ENCODE data around the gene S1PR5. TPM values are rescaled to one million over a fixed set of nuclear protein-coding genes. Genes with fewer than 3 reads are reported as not detected.

The S1PR5 gene
- total and polyA plus RNA-seq, 2 of the 8 experiments (the other 6 are each of a cell fraction or from before 2014, with no cell fraction given), result 2.4 to 8.6 TPM

- TF ChIP-seq EP300 (IDR thresholded peaks at IDR 0.05; ENCODE audit: borderline replicate concordance in 1 of 2, low read depth in 2 of 2, low read length in 2 of 2) (peak in 1 of 2 experiments; percentile 1; a peak in 1 of 3 replicates), RBBP5 (IDR thresholded peaks at IDR 0.05; ENCODE audit: borderline replicate concordance, low read depth, low read length) (peak; percentile 66; the same call in 1 of the 2 replicates), ZNF274 (IDR thresholded peaks at IDR 0.05; ENCODE audit: borderline replicate concordance, extremely low read depth, low read length) (no peak), ATF2 (IDR thresholded peaks at IDR 0.05; ENCODE audit: low read length) (no peak), SIRT6 (IDR thresholded peaks at IDR 0.05; ENCODE audit: low read length) (no peak), SP1 (IDR thresholded peaks at IDR 0.05; ENCODE audit: low read depth, low read length) (peak; percentile 66; the same call in 1 of the 2 replicates), CHD2 (IDR thresholded peaks at IDR 0.05; ENCODE audit: low read length) (no peak), CTCF (IDR thresholded peaks at IDR 0.05; ENCODE audit: control extremely low read depth in 1 of 3, insufficient read depth in 1 of 3, low read depth in 1 of 3, low read length in 3 of 3) (peak; percentile 33 to 53 (median 52)), CBX5 (IDR thresholded peaks at IDR 0.05; ENCODE audit: low read depth, low read length) (no peak), CBX8 (IDR thresholded peaks at IDR 0.05; ENCODE audit: borderline replicate concordance, low read depth, low read length) (no peak), POLR2AphosphoS5 (IDR thresholded peaks at IDR 0.05; ENCODE audit: low read depth, low read length) (peak; percentile 69), SAP30 (IDR thresholded peaks at IDR 0.05; ENCODE audit: insufficient read depth, insufficient replicate concordance, low read length) (no peak), CTBP2 (IDR thresholded peaks at IDR 0.05; ENCODE audit: borderline replicate concordance, insufficient read depth, insufficient read length, low read length) (no peak), ASH2L (IDR thresholded peaks at IDR 0.05; ENCODE audit: low read length) (peak; percentile 92), TBP (IDR thresholded peaks at IDR 0.05; ENCODE audit: low read depth, low read length) (peak; percentile 53; the same call in 1 of the 2 replicates), ATF3 (IDR thresholded peaks at IDR 0.05; ENCODE audit: insufficient read depth, low read depth, low read length) (no peak), KDM1A (IDR thresholded peaks at IDR 0.05; ENCODE audit: borderline replicate concordance, low read length) (no peak), BACH1 (IDR thresholded peaks at IDR 0.05; ENCODE audit: low read length) (peak; percentile 62; the same call in 1 of the 2 replicates)
Observed at GRCh38 chr19:10565567-10566407, 48.5 kb upstream of the S1PR5 start, which contains the start of gene KRI1 (continued).

Data from H1 (cell line).